H1 (cell line): Measurements from ENCODE around the gene OR2L8.

ENCODE experiments used
- CHD2 ChIP-seq: IDR thresholded peaks from 2 replicates; pipeline ENCODE4 v1.6.1; 2012; ENCODE audit warnings: low read length, improper control_type of control experiment
- TF ChIP-seq, protein P1 (sequence below), 3 experiments: IDR thresholded peaks; 1 replicate in 2 of 3; 2 replicates in 1 of 3; pipeline versions ENCODE4 v1.5.1 to v1.6.1; 2011; ENCODE audit warnings: low read length in 3 of 3, mild to moderate bottlenecking in 3 of 3, inconsistent platforms in 2 of 3, low read depth in 1 of 3, moderate library complexity in 1 of 3; ENCODE audit not compliant: insufficient read depth in 1 of 3; ENCODE audit errors: control extremely low read depth in 1 of 3

DNA sequence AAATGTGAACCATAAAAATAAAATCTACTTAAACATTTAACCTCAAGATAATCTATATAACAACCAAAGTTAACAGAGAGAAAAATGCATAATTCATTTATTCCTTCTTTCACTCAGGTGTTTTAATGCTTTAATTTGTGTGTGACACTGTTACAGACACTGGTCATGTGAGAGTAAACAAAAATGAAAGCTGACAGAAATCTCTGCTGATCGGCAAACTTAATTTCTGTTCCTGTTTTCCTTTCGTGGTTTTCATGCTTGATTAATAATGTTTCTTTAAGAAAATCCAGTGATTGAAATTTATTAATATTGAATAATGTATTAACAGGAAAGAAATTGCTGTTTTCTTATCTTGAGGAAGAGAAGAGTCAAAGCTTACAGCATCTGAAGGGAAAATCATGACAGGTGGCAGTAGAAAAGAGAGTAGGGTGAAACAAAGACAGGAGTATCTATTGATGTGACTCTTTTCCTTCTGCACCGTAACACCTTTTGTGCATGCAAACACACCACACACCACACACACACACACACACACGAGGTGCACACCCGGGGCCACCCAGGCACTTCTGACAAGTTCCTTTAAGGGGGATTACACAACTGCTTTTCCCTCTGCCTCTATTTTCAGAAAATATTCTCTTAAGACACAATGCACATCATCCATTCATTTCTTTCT, 18.0 kb downstream of the OR2L8 start:
- TF ChIP-seq, protein P1, sequence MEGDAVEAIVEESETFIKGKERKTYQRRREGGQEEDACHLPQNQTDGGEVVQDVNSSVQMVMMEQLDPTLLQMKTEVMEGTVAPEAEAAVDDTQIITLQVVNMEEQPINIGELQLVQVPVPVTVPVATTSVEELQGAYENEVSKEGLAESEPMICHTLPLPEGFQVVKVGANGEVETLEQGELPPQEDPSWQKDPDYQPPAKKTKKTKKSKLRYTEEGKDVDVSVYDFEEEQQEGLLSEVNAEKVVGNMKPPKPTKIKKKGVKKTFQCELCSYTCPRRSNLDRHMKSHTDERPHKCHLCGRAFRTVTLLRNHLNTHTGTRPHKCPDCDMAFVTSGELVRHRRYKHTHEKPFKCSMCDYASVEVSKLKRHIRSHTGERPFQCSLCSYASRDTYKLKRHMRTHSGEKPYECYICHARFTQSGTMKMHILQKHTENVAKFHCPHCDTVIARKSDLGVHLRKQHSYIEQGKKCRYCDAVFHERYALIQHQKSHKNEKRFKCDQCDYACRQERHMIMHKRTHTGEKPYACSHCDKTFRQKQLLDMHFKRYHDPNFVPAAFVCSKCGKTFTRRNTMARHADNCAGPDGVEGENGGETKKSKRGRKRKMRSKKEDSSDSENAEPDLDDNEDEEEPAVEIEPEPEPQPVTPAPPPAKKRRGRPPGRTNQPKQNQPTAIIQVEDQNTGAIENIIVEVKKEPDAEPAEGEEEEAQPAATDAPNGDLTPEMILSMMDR (IDR thresholded peaks at IDR 0.05; ENCODE audit: control extremely low read depth in 1 of 3, insufficient read depth in 1 of 3, low read depth in 1 of 3, low read length in 3 of 3), result no peak
- no peak for TF ChIP-seq CHD2
